Natural killer cell (primary cell): Measurements from ENCODE around the gene AKR1C8. TPM values are rescaled to one million over a fixed set of nuclear protein-coding genes. Genes with fewer than 3 reads are reported as not detected.

ENCODE experiments used
- ATAC-seq, 3 donors: fragments of 150-1000 bp in 2 of 3; fragments of 200-7000 bp in 1 of 3; cut with Tn5 transposase; 1 replicate in 1 of 3; 2 replicates in 2 of 3; pipeline ENCODE4 v1.10.0; 2021; ENCODE audit warnings: mild to moderate bottlenecking in 2 of 3, moderate library complexity in 2 of 3
- DNase-seq, 2 donors: peaks; one replicate each; pipeline versions ENCODE4 v3.0.0 to v3.0.0-alpha.2; 2013 to 2021; ENCODE audit warnings: mixed read lengths in 1 of 2
- H3K27ac ChIP-seq: one replicate; pipeline ENCODE4 v1.5.1; 2013; ENCODE audit warnings: mild to moderate bottlenecking, low read length
- H3K27me3 ChIP-seq: one replicate; pipeline ENCODE4 v1.6.1; 2013; ENCODE audit warnings: low read length; ENCODE audit not compliant: control insufficient read depth, insufficient read depth
- H3K36me3 ChIP-seq: one replicate; pipeline ENCODE4 v1.6.1; 2013; ENCODE audit warnings: low read length; ENCODE audit not compliant: control insufficient read depth, insufficient read depth
- H3K4me1 ChIP-seq: one replicate; pipeline ENCODE4 v1.6.1; 2013; ENCODE audit warnings: low read length; ENCODE audit not compliant: control insufficient read depth, insufficient read depth
- H3K4me3 ChIP-seq: one replicate; pipeline ENCODE4 v1.5.1; 2013; ENCODE audit warnings: low read length
- H3K9me3 ChIP-seq: one replicate; pipeline ENCODE4 v1.6.1; 2013; ENCODE audit warnings: low read length; ENCODE audit not compliant: control insufficient read depth, insufficient read depth
- H3K27ac Mint-ChIP-seq, 2 donors: one replicate each; pipeline ENCODE4 v1.8.0; 2022; ENCODE audit warnings: mild to moderate bottlenecking in 2 of 2, mixed read lengths in 2 of 2, moderate library complexity in 1 of 2
- H3K27me3 Mint-ChIP-seq, 2 donors: one replicate each; pipeline ENCODE4 v1.8.0; 2022; ENCODE audit warnings: low read depth in 2 of 2, mixed read lengths in 2 of 2
- H3K36me3 Mint-ChIP-seq: one replicate; pipeline ENCODE4 v1.8.0; 2022; ENCODE audit warnings: mixed read lengths
- H3K4me1 Mint-ChIP-seq, 2 donors: one replicate each; pipeline ENCODE4 v1.8.0; 2022; ENCODE audit warnings: mixed read lengths in 2 of 2
- H3K4me3 Mint-ChIP-seq: one replicate; pipeline ENCODE4 v1.8.0; 2022; ENCODE audit warnings: mild to moderate bottlenecking, moderate library complexity, mixed read lengths
- H3K9me3 Mint-ChIP-seq, 2 donors: one replicate each; pipeline ENCODE4 v1.8.0; 2022; ENCODE audit warnings: mixed read lengths in 2 of 2
- WGBS: methylation state at CpG from one replicate; pipeline ENCODE4 v1.1.7; 2013; ENCODE audit warnings: missing lambda C conversion rate; ENCODE audit not compliant: insufficient coverage; 5-methylcytosine and 5-hydroxymethylcytosine counted together
- intact Hi-C: fragments of 100-400 bp; cut with micrococcal nuclease; formaldehyde crosslinking; loops from one replicate; pipeline ENCODE4 v1.14.2; 2022
- total RNA-seq, 4 donors: library from RNA; stranded (reverse); fragments of 120-200 nt in 1 of 4; gene quantifications; one replicate each; pipeline versions ENCODE4 v1.2.3 to v1.2.4, GENCODE V29; 2013 to 2022
- TF ChIP-seq, protein P1 (sequence below): fragments of 200-600 bp; IDR thresholded peaks from one replicate; pipeline ENCODE4 v1.8.0; 2022; ENCODE audit warnings: antibody characterized with exemption

Gene AKR1C8
- total RNA-seq, 3 donors from 2014 or later (not counting 1 experiment from before 2014, with no cell fraction given) = 4.1 to 7.2 (median 4.1) TPM

GRCh38 chr10:5107860-5108526 lies 77.0 kb downstream of the AKR1C8 start:
- no peak overlapping the region for H3K4me3 ChIP-seq
- peaks cover 3 to 4% of the 10 kb centered on the region in 2 donors for H3K9me3 Mint-ChIP-seq
- peaks cover 50 to 53% of the 10 kb centered on the region in 2 donors for H3K4me1 Mint-ChIP-seq
- intact Hi-C loops = no loop called here
- peaks cover 3% of the 10 kb centered on the region for H3K4me1 ChIP-seq
- H3K27ac Mint-ChIP-seq = peak overlapping the region; percentile 69 to 90
- H3K36me3 ChIP-seq = peaks cover 29% of the 10 kb centered on the region
- H3K36me3 Mint-ChIP-seq = peaks cover 49% of the 10 kb centered on the region
- no peaks in the 10 kb centered on the region for H3K27me3 Mint-ChIP-seq
- no peak overlapping the region for H3K27ac ChIP-seq
- ATAC-seq (no peak), DNase-seq (no peak)
- TF ChIP-seq, protein P1, sequence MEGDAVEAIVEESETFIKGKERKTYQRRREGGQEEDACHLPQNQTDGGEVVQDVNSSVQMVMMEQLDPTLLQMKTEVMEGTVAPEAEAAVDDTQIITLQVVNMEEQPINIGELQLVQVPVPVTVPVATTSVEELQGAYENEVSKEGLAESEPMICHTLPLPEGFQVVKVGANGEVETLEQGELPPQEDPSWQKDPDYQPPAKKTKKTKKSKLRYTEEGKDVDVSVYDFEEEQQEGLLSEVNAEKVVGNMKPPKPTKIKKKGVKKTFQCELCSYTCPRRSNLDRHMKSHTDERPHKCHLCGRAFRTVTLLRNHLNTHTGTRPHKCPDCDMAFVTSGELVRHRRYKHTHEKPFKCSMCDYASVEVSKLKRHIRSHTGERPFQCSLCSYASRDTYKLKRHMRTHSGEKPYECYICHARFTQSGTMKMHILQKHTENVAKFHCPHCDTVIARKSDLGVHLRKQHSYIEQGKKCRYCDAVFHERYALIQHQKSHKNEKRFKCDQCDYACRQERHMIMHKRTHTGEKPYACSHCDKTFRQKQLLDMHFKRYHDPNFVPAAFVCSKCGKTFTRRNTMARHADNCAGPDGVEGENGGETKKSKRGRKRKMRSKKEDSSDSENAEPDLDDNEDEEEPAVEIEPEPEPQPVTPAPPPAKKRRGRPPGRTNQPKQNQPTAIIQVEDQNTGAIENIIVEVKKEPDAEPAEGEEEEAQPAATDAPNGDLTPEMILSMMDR = no peak
- WGBS = 93% methylated on average over 5 of the region's 8 CpGs
- H3K4me3 Mint-ChIP-seq = no peak overlapping the region
- no peaks in the 10 kb centered on the region for H3K27me3 ChIP-seq
- no peaks in the 10 kb centered on the region for H3K9me3 ChIP-seq

DNA sequence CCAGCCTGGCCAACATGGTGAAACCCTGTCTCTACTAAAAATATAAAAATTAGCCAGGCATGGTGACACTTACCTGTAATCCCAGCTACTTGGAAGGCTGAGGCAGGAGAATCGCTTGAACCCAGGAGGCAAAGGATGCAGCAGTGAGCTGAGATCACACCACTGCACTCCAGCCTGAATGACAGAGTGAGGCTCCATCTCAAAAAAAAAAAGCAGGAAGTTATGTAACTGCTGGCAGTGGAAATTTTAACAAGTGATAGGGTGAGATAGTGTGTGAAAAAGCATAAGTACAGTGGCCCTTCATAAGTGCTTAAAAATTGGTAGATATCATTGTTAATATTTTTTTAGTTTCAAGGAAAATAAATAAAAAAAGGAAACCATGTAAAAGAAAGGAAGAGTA lies 78.4 kb downstream of the AKR1C8 start:
- H3K4me3 Mint-ChIP-seq = peak overlapping the region; percentile 58
- 36% methylated on average over 1 of the region's 1 CpG for WGBS
- Histone ChIP-seq H3K27ac (no peak overlapping the region), H3K4me3 (no peak overlapping the region), H3K4me1 (peaks cover 3% of the 10 kb centered on the region), H3K27me3 (no peaks in the 10 kb centered on the region), H3K9me3 (no peaks in the 10 kb centered on the region), H3K36me3 (peaks cover 32% of the 10 kb centered on the region)
- H3K9me3 Mint-ChIP-seq = peaks cover 3 to 4% of the 10 kb centered on the region in 2 donors
- H3K27ac Mint-ChIP-seq = peak overlapping the region; percentile 69 to 90
- ATAC-seq (peak; percentile 75 to 88 (median 85)), DNase-seq (no peak)
- H3K36me3 Mint-ChIP-seq = peaks cover 52% of the 10 kb centered on the region
- H3K4me1 Mint-ChIP-seq = peaks cover 53 to 55% of the 10 kb centered on the region in 2 donors
- intact Hi-C loops = no loop called here
- H3K27me3 Mint-ChIP-seq = no peaks in the 10 kb centered on the region
- TF ChIP-seq, protein P1 = no peak

- no peak overlapping the region for H3K27ac ChIP-seq
- no peaks in the 10 kb centered on the region for H3K27me3 ChIP-seq
- peaks cover 38% of the 10 kb centered on the region for H3K36me3 ChIP-seq
- Mint-ChIP-seq H3K36me3 (peaks cover 46% of the 10 kb centered on the region), H3K4me1 (peaks cover 53 to 55% of the 10 kb centered on the region in 2 donors), H3K27me3 (no peaks in the 10 kb centered on the region), H3K27ac (peak overlapping the region; percentile 69 to 90), H3K9me3 (peaks cover under 1 to 1% of the 10 kb centered on the region in 2 donors), H3K4me3 (peak overlapping the region; percentile 6)
- TF ChIP-seq, protein P1 = no peak
- no peaks in the 10 kb centered on the region for H3K9me3 ChIP-seq
- no peak for ATAC-seq
- DNase-seq = no peak
- intact Hi-C loops = no loop called here
- WGBS = 93% methylated on average over 1 of the region's 1 CpG
- no peak overlapping the region for H3K4me3 ChIP-seq
- peaks cover 3% of the 10 kb centered on the region for H3K4me1 ChIP-seq
Measured at GRCh38 chr10:5105626-5106025, 79.3 kb downstream of the AKR1C8 start.

Other genes with a start within 250 kb of the AKR1C8 start
- gene AKR1C1, start 221.7 kb downstream of the AKR1C8 start, total RNA-seq = under 1 TPM; 0.16 to 0.93 (median 0.63) TPM
- gene AKR1C2, start 181.3 kb downstream of the AKR1C8 start, total RNA-seq = not detected
- gene AKR1C3, start 90.7 kb downstream of the AKR1C8 start, total RNA-seq = 100 to 1,000 TPM in 2 of 3 donors, 10 to 100 TPM in 1; 77.5 to 140 (median 137) TPM
- not detected for gene AKR1C4, start 11.7 kb upstream of the AKR1C8 start, total RNA-seq
- not detected for gene UCN3, start 179.8 kb upstream of the AKR1C8 start, total RNA-seq
- gene TUBAL3, start 219.7 kb upstream of the AKR1C8 start, total RNA-seq = not detected
- gene NET1, start 227.4 kb upstream of the AKR1C8 start, total RNA-seq = 10 to 100 TPM; 10.4 to 17.9 (median 13.8) TPM